DND-41 (cell line): ENCODE measurements around the gene CRACR2A.

Source experiments
- CTCF ChIP-seq: IDR thresholded peaks from 2 replicates; pipeline ENCODE4 v1.5.1; 2012; ENCODE audit warnings: borderline replicate concordance, low read length, moderate library complexity, mild to moderate bottlenecking; ENCODE audit not compliant: poor library complexity, severe bottlenecking; ENCODE audit errors: extremely low read depth
- EZH2 ChIP-seq: IDR thresholded peaks from 3 replicates; pipeline ENCODE4 v1.6.1; 2012; ENCODE audit warnings: borderline replicate concordance, low read depth, mild to moderate bottlenecking, moderate library complexity, low read length, inconsistent platforms; ENCODE audit not compliant: severe bottlenecking

GRCh38 chr12:3644104-3644503 lies 108.8 kb downstream of the CRACR2A start:
- TF ChIP-seq CTCF (no peak), EZH2 (no peak)
